Measurements from ENCODE around the gene L3MBTL4. TPM values are rescaled to one million over a fixed set of nuclear protein-coding genes. Genes with fewer than 3 reads are reported as not detected.

Gene L3MBTL4
- total RNA-seq, 1 experiment from 2014 or later: not detected

- BruUV-seq (replicated peaks): no TSS peak
- Histone ChIP-seq H4K20me1 (ENCODE audit: insufficient read depth) (no peaks in the 10 kb centered on the region), H2AFZ (ENCODE audit: low read depth, low read length, poor library complexity, severe bottlenecking) (no peak overlapping the region), H3K4me2 (ENCODE audit: low read length) (no peak overlapping the region), H3K79me2 (ENCODE audit: insufficient read depth, low read length) (no peaks in the 10 kb centered on the region), H3K9me3 (ENCODE audit: control insufficient read depth in 1 of 2, insufficient read depth in 1 of 2, low read depth in 1 of 2, low read length in 2 of 2) (peaks cover 16 to 32% of the 10 kb centered on the region in 2 experiments; a peak in 2 of 4 replicates), H3K36me3 (ENCODE audit: control insufficient read depth in 1 of 2, insufficient read depth in 2 of 2, low read length in 2 of 2) (no peaks in the 10 kb centered on the region), H3K9ac (ENCODE audit: low read length) (no peak overlapping the region), H3K4me3 (replicated peaks in 1 of 2; ENCODE audit: low read depth in 1 of 2, low read length in 2 of 2) (no peak overlapping the region), H3K27ac (ENCODE audit: low read depth, low read length) (no peak overlapping the region), H3K27me3 (ENCODE audit: insufficient read depth, low read length) (no peaks in the 10 kb centered on the region), H3K9me2 (ENCODE audit: insufficient read depth) (no peaks in the 10 kb centered on the region), H3K4me1 (ENCODE audit: control insufficient read depth in 1 of 2, insufficient read depth in 2 of 2, low read length in 2 of 2) (no peaks in the 10 kb centered on the region)
- RAD21 ChIA-PET (ENCODE audit: low non-redundant PET in 1 of 2, low total read pairs in 2 of 2, uncharacterized antibody in 2 of 2, unreplicated experiment in 2 of 2): no interaction called here
- DNase-seq (ENCODE audit: low read depth, low spot score): no peak
- POLR2A ChIA-PET: no interaction called here
- CTCF ChIA-PET: no interaction called here
- no peak for ATAC-seq
- intact Hi-C loops (cut with micrococcal nuclease): no loop called here
- TF ChIP-seq TCF7L2 (IDR thresholded peaks at IDR 0.05; ENCODE audit: borderline replicate concordance, extremely low read depth, insufficient read depth, insufficient read length): no peak
- no peak for TF ChIP-seq SP1 (IDR thresholded peaks at IDR 0.05; ENCODE audit: low read depth)
- no peak for TF ChIP-seq EZH2phosphoT487 (IDR thresholded peaks at IDR 0.05; ENCODE audit: borderline replicate concordance)
- no peak for TF ChIP-seq JUND (IDR thresholded peaks at IDR 0.05)
- no peak for TF ChIP-seq CTCF (IDR thresholded peaks at IDR 0.05 in 2 of 3, conservative IDR thresholded peaks at IDR 0.05 in 1 of 3; ENCODE audit: borderline replicate concordance in 1 of 3, insufficient read depth in 1 of 3, low read depth in 2 of 3, low read length in 2 of 3)
- no peak for TF ChIP-seq ZNF274 (IDR thresholded peaks at IDR 0.05; ENCODE audit: low read depth, low read length)
- TF ChIP-seq EGR1 (IDR thresholded peaks at IDR 0.05; ENCODE audit: low read depth): no peak
- TF ChIP-seq POLR2AphosphoS5 (IDR thresholded peaks at IDR 0.05; ENCODE audit: low read depth, low read length): no peak
- no peak for TF ChIP-seq SIN3A (IDR thresholded peaks at IDR 0.05; ENCODE audit: low read depth)
These were observed 207.6 kb downstream of the L3MBTL4 start for GRCh38 chr18:6207116-6207515.

- ChIA-PET POLR2A (no interaction called here), CTCF (no interaction called here), RAD21 (ENCODE audit: low non-redundant PET in 1 of 2, low total read pairs in 2 of 2, uncharacterized antibody in 2 of 2, unreplicated experiment in 2 of 2) (no interaction called here)
- no peaks in the 10 kb centered on the region for H3K36me3 ChIP-seq (ENCODE audit: control insufficient read depth in 1 of 2, insufficient read depth in 2 of 2, low read length in 2 of 2)
- H3K9me2 ChIP-seq (ENCODE audit: insufficient read depth): no peaks in the 10 kb centered on the region
- no peak overlapping the region for H3K4me3 ChIP-seq (replicated peaks in 1 of 2; ENCODE audit: low read depth in 1 of 2, low read length in 2 of 2)
- H4K20me1 ChIP-seq (ENCODE audit: insufficient read depth): no peaks in the 10 kb centered on the region
- H3K79me2 ChIP-seq (ENCODE audit: insufficient read depth, low read length): no peaks in the 10 kb centered on the region
- peaks cover 16 to 41% of the 10 kb centered on the region in 2 experiments; a peak in 2 of 4 replicates for H3K9me3 ChIP-seq (ENCODE audit: control insufficient read depth in 1 of 2, insufficient read depth in 1 of 2, low read depth in 1 of 2, low read length in 2 of 2)
- H3K4me1 ChIP-seq (ENCODE audit: control insufficient read depth in 1 of 2, insufficient read depth in 2 of 2, low read length in 2 of 2): no peaks in the 10 kb centered on the region
- BruUV-seq (replicated peaks): no TSS peak
- no peak overlapping the region for H3K4me2 ChIP-seq (ENCODE audit: low read length)
- intact Hi-C loops (cut with micrococcal nuclease): no loop called here
- TF ChIP-seq JUND (IDR thresholded peaks at IDR 0.05) (no peak), CTCF (IDR thresholded peaks at IDR 0.05 in 2 of 3, conservative IDR thresholded peaks at IDR 0.05 in 1 of 3; ENCODE audit: borderline replicate concordance in 1 of 3, insufficient read depth in 1 of 3, low read depth in 2 of 3, low read length in 2 of 3) (no peak), SIN3A (IDR thresholded peaks at IDR 0.05; ENCODE audit: low read depth) (no peak), SP1 (IDR thresholded peaks at IDR 0.05; ENCODE audit: low read depth) (no peak), ZNF274 (IDR thresholded peaks at IDR 0.05; ENCODE audit: low read depth, low read length) (no peak), TCF7L2 (IDR thresholded peaks at IDR 0.05; ENCODE audit: borderline replicate concordance, extremely low read depth, insufficient read depth, insufficient read length) (no peak), POLR2AphosphoS5 (IDR thresholded peaks at IDR 0.05; ENCODE audit: low read depth, low read length) (no peak), FOSL1 (IDR thresholded peaks at IDR 0.05; ENCODE audit: low read depth) (no peak)
- no peak overlapping the region for H3K27ac ChIP-seq (ENCODE audit: low read depth, low read length)
- no peak for ATAC-seq
- no peak overlapping the region for H2AFZ ChIP-seq (ENCODE audit: low read depth, low read length, poor library complexity, severe bottlenecking)
- no peak for DNase-seq (ENCODE audit: low read depth, low spot score)
- H3K9ac ChIP-seq (ENCODE audit: low read length): no peak overlapping the region
- H3K27me3 ChIP-seq (ENCODE audit: insufficient read depth, low read length): no peaks in the 10 kb centered on the region
These were observed 209.0 kb downstream of the L3MBTL4 start for GRCh38 chr18:6205706-6206105.
